ENCODE data around the gene UPF3B.
"Not testable (repeated sequence)": the region's sequence is repeated elsewhere in the genome, so short reads cannot be mapped to it uniquely, and the experiment has no call there.

Gene UPF3B

GRCh38 chrX:119852382-119853353 lies at the start of gene UPF3B:
Gene UPF3B, minus strand, starts transcription at chrX:119852963. Its CDS starts 35 bp downstream, at chrX:119852928.
- peak; percentile 91 for DNase-seq

GRCh38 chrX:119900976-119901375 lies 48.2 kb upstream of the UPF3B start:
- no peak for DNase-seq

DNA sequence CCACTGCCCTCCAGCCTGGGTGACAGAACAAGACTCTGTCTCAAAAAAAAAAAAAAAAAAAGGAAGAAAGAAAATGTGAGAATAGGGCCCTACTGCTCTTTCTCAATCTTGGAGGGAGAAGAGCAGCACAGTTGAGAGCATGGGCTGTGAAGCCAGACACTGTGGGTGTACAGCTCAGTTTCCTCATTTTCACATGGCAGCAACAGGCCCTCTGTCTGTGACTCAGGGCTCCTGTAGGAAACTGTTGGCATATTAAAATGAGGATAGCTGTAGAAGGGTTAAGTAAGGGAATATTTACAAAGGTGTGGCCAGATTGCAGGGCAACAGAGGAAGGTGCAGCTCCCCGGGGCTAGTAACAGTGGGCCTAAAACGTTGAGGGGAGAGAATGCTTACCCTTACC lies 46.4 kb upstream of the UPF3B start:
- DNase-seq, result no peak

GRCh38 chrX:119895843-119896326 lies 43.1 kb upstream of the UPF3B start, which contains the start of gene AKAP14:
Gene AKAP14, plus strand, starts transcription at chrX:119895893. Its CDS starts 7,331 bp downstream, at chrX:119903224.
- no peak for DNase-seq

- DNase-seq, result not testable (repeated sequence)
Measured at GRCh38 chrX:119891961-119892692, 39.4 kb upstream of the UPF3B start.

DNA sequence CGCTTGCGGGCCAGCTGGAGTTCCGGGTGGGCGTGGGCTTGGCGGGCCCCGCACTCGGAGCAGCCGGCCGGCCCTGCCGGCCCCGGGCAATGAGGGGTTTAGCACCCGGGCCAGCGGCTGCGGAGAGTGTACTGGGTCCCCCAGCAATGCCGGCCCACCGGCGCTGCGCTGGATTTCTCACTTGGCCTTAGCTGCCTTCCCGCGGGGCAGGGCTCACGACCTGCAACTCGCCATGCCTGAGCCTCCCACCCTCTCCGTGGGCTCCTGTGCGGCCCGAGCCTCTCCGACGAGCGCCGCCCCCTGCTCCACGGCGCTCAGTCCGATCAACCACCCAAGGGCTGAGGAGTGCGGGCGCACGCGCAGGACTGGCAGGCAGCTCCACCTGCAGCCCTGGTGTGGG lies 37.9 kb upstream of the UPF3B start:
- not testable (repeated sequence) for DNase-seq

DNA sequence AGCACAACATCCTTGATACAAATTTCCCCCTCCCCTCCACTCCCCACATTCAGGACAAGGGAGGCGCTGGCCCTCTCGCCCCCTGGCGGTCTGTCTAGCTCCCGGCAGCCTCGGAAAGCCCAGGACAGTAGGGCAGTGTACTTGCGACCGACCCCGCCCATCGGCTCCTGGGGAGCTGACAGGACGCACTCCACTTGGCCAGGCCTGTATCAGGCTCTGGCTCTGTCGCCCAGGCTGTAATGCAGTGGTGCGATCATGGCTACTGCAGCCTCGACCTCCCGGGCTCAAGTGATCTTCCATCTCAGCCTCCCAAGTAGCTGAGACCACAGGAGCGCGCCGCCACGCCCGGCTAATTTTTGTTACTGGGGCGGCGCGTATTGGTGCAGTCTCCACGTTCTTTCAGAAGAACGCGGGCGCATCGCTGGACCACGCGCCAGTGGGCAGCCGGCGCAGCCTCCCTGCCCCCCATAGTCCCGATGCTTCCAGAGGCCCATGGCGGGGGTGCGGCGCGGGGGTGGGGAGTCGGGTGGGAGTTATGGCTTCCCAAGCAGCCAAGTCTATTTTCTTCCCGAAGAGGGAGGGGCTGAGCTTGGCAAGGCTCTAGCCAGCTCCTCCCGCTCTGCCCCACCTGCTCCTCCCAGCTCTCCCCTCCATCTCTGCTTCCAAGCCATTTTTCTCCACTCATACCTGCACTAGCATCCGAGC lies 35.1 kb upstream of the UPF3B start:
- DNase-seq, result no peak

- DNase-seq, result no peak
Measured at GRCh38 chrX:119885554-119886428, 33.0 kb upstream of the UPF3B start.

GRCh38 chrX:119880552-119881437 lies 28.0 kb upstream of the UPF3B start:
- no peak for DNase-seq

- no peak for DNase-seq
Measured at GRCh38 chrX:119880076-119880475, 27.3 kb upstream of the UPF3B start.

DNA sequence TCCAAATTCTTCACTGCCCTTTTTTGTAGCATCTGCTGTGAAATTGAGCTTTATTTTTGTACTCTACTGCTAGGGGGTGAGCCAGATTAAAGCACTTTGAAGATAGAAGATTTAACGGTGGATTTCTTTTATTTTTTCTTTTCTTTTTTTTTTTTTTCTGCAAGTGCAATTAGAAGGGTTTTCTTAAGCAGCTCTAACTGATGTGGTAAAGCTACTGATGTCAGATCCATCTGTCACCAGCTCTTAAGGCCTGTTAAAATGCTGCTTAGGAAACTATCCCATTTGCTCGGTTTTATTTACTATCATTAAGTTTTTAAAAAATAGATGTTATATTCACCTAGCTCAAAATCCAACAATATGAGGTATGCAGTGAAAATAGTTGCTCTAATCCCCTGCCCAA lies 26.0 kb upstream of the UPF3B start:
- DNase-seq, result no peak

DNA sequence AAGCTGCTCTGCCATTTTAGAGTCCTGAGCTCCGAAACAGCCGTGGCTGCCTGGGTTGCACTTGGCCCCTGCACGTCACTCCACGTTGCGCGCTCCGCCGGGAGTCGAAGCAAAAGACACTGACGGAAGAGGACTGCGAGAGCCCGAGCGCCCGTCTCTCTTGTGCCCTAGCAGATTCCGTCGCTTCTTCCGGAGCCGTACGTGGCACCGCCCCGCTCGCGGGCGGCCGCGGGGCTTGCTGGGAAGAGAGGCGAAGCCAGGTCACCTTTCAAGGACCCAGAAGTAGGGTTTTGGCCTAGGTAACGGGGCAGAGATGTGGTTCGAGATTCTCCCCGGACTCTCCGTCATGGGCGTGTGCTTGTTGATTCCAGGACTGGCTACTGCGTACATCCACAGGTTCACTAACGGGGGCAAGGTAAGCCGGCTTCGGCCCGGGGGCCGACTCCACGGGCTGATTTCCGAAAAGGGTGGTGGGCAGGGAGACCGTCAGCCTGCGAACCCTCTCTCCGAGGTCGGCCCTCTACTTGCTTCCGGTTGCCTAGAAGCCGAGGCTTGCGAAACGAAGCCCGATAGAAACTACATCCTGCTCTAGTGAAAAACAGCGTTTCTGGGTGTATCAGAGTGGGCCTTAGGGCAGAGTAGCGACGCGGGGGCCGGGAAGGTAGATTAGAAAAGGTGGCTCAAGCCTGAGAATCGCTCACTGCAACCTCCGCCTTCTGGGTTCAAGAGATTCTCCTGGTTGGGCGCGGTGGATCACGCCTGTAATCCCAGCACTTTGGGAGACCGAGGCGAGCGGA lies 19.0 kb upstream of the UPF3B start, which contains the start of the genes NDUFA1 and RNF113A:
NDUFA1 (plus strand) TSS at position 234 of the 797 bp plus-strand sequence; CDS start at position 314, 80 bp downstream.
RNF113A (minus strand) TSS at position 135 of the 797 bp plus-strand sequence; CDS start at position 15, 120 bp downstream.
- peak; percentile 78 for DNase-seq

DNA sequence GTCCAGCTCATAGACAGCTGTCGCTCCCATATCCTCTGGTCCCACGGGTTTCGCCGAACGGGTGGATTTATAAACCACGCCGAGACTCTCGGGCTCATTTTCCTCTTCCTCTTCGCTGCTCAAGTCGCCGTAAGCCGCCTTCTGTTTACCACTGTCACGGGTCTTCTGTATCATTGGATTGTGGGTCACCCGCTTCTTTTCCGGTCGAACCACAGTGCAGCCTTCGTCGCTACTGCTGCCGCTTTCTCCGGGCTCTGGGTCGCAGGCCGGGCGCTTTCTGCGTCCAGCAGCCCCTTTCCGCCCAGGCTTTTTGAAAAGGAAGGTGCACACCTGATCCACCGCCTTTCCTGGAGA lies 18.5 kb upstream of the UPF3B start:
- DNase-seq, result peak; percentile 16

- no peak for DNase-seq
Measured at GRCh38 chrX:119870626-119871131, 17.9 kb upstream of the UPF3B start.

DNA sequence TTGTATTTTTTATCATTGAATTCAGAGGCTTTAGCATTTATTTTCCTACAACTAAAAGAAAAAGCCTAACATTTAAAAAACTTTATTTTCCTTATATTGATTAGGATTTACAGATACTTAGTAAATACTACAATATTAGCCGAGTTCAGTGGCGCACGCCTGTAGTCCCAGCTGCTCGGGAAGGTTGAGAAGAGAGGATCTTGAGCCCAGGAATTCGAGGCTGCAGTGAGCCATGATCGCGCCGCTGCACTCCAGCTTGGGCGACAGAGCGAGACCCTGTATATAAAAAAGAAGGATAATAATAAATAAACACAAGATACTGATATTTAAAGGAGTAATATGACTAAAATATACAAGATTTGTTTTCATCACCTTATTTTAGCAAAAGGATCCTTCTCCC lies 681 bp upstream of the UPF3B start:
- DNase-seq, result no peak

- DNase-seq, result no peak
Measured at GRCh38 chrX:119833905-119834304, 18.9 kb downstream of the UPF3B start.

DNA sequence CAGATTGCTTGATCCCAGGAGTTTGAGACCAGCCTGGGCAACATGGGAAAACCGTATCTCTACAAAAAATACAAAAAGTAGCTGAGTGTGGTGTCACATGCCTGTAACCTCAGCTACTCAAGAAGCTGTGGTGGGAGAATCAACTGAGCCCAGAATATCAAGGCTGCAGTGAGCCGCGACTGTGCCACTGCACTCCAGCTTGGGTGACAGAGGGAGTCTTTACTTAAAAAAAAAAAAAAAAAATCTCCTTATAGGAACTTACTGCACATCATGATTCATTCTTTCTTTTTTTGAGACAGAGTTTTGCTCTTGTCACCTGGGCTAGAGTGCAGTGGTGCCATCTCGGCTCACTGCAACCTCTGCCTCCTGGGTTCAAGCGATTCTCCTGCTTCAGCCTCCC lies 24.3 kb downstream of the UPF3B start:
- DNase-seq, result no peak

- DNase-seq, result no peak
Measured at GRCh38 chrX:119826399-119826959, 26.3 kb downstream of the UPF3B start.

- not testable (repeated sequence) for DNase-seq
Measured at GRCh38 chrX:119824221-119824620, 28.5 kb downstream of the UPF3B start.

Data from NK-92 treated with Interleukin-12 subunit alpha and Interleukin-12 subunit beta, amount 100 ng/mL, for 24 hours (cell line).